K562 (cell line): Measurements from ENCODE around the gene UBE2I. TPM values are rescaled to one million over a fixed set of nuclear protein-coding genes. Genes with fewer than 3 reads are reported as not detected.
A peak's percentile ranks its signal among the peaks of the same experiment; 100 is the strongest.

Experiments used
- ATAC-seq: fragments of 200-7000 bp; cut with Tn5 transposase; 3 replicates; pipeline ENCODE4 v1.9.1; 2020; ENCODE audit warnings: moderate library complexity
- BruUV-seq: library from RNA; stranded (reverse); fragments of 400-500 nt; replicated peaks from 2 replicates; lab custom pipeline; 2021; lab: Mats Ljungman, UMichigan
- CTCF ChIA-PET: fragments of 300-600 bp; formaldehyde crosslinking; extraction: SDS; loops from one replicate; lab custom pipeline; 2021; ENCODE audit warnings: low intra/inter-chr PET ratio; lab: Yijun Ruan, JAX
- POLR2A ChIA-PET: fragments of 300-600, 350-650 bp; sonication (Branson Sonifier 250); formaldehyde crosslinking; extraction: SDS; loops from one replicate; lab custom pipeline; 2021; ENCODE audit warnings: antibody characterized with exemption, inconsistent platforms; lab: Yijun Ruan, JAX
- DNase-seq, 4 experiments: peaks; one replicate each; pipeline versions ENCODE4 v3.0.0 to v3.0.0-alpha.2; 2011 to 2018; ENCODE audit warnings: low spot score in 3 of 4, mixed read lengths in 3 of 4; ENCODE audit errors: extremely low read depth in 1 of 4
- FAIRE-seq: peaks from 2 replicates; lab custom pipeline; 2011; peaks lifted over from hg19 to GRCh38; lab: Jason Lieb, UNC
- H2AFZ ChIP-seq: 2 replicates; pipeline ENCODE4 v1.6.0; 2011; ENCODE audit warnings: low read depth, low read length, control low read depth, inconsistent platforms
- H3K27ac ChIP-seq: fragments of 200-600 bp; 3 replicates; pipeline ENCODE4 v1.8.0; 2011; ENCODE audit warnings: low read depth, mild to moderate bottlenecking, control low read depth, inconsistent platforms, low read length, moderate library complexity, mixed read lengths; ENCODE audit errors: extremely low read depth
- H3K27me3 ChIP-seq, 2 experiments: fragments of 300-600 bp in 1 of 2; 2 replicates in 1 of 2; 3 replicates in 1 of 2; pipeline versions ENCODE4 v1.6.0 to v1.8.0; 2011; ENCODE audit warnings: inconsistent platforms in 2 of 2, low read length in 2 of 2, mild to moderate bottlenecking in 1 of 2, mixed read lengths in 1 of 2, moderate library complexity in 1 of 2; ENCODE audit not compliant: control insufficient read depth in 2 of 2, insufficient read depth in 2 of 2
- H3K36me3 ChIP-seq: fragments of 300-600 bp; 3 replicates; pipeline ENCODE4 v1.8.0; 2011; ENCODE audit warnings: mild to moderate bottlenecking, low read length, inconsistent platforms; ENCODE audit not compliant: control insufficient read depth, insufficient read depth
- H3K4me1 ChIP-seq, 2 experiments: fragments of 200-600 bp in 1 of 2; replicated peaks in 1 of 2; 2 replicates in 1 of 2; 3 replicates in 1 of 2; pipeline versions ENCODE4 v1.5.1 to v1.8.0; 2011; ENCODE audit warnings: inconsistent platforms in 2 of 2, low read length in 2 of 2, mild to moderate bottlenecking in 1 of 2, mixed read lengths in 1 of 2, moderate library complexity in 1 of 2; ENCODE audit not compliant: control insufficient read depth in 2 of 2, insufficient read depth in 2 of 2
- H3K4me2 ChIP-seq: 2 replicates; pipeline ENCODE4 v1.6.1; 2011; ENCODE audit warnings: low read length, control low read depth, inconsistent platforms, mixed read lengths; ENCODE audit not compliant: insufficient read depth
- H3K4me3 ChIP-seq: fragments of 200-600 bp; sonication (generic), shearing (Covaris generic); 2 replicates; pipeline ENCODE4 v1.5.1; 2016; ENCODE audit warnings: control low read depth, inconsistent platforms
- H3K79me2 ChIP-seq: fragments of 200-600 bp; 3 replicates; pipeline ENCODE4 v1.8.0; 2011; ENCODE audit warnings: low read length, inconsistent platforms; ENCODE audit not compliant: control insufficient read depth, insufficient read depth
- H3K9ac ChIP-seq, 2 experiments: 2 replicates each; pipeline versions ENCODE4 v1.6.0 to v1.6.1; 2011; ENCODE audit warnings: low read depth in 2 of 2, low read length in 2 of 2, control low read depth in 1 of 2, inconsistent platforms in 1 of 2, mild to moderate bottlenecking in 1 of 2, mixed read lengths in 1 of 2; ENCODE audit not compliant: insufficient read depth in 1 of 2
- H3K9me1 ChIP-seq: one replicate; pipeline ENCODE4 v1.6.0; 2011; ENCODE audit warnings: inconsistent platforms, mild to moderate bottlenecking, low read length, moderate library complexity; ENCODE audit not compliant: control insufficient read depth, insufficient read depth
- H3K9me3 ChIP-seq: replicated peaks from 2 replicates; pipeline ENCODE4 v1.5.1; 2011; ENCODE audit warnings: low read depth, low read length, inconsistent platforms; ENCODE audit not compliant: control insufficient read depth, insufficient read depth
- H4K20me1 ChIP-seq: replicated peaks from 2 replicates; pipeline ENCODE4 v1.6.1; 2011; ENCODE audit warnings: low read length, inconsistent platforms, mixed read lengths; ENCODE audit not compliant: control insufficient read depth, insufficient read depth
- CSDE1 ChIP-seq, 2 experiments: fragments of 450-650 bp; IDR thresholded peaks; 2 replicates each; pipeline ENCODE4 v1.6.1; 2016; ENCODE audit warnings: mild to moderate bottlenecking in 1 of 2
- KDM1A ChIP-seq, 2 experiments: fragments of 450-650 bp; IDR thresholded peaks; 2 replicates each; pipeline ENCODE4 v1.6.1; 2016; ENCODE audit warnings: mild to moderate bottlenecking in 2 of 2
- KDM4B ChIP-seq, 2 experiments: fragments of 450-650 bp in 1 of 2; sonication (generic) in 1 of 2; IDR thresholded peaks; 2 replicates each; pipeline ENCODE4 v1.6.1; 2016 to 2017; ENCODE audit warnings: borderline replicate concordance in 2 of 2, antibody characterized with exemption in 1 of 2, low read depth in 1 of 2, mild to moderate bottlenecking in 1 of 2
- OTX1 ChIP-seq: fragments of 450-650 bp; formaldehyde crosslinking; IDR thresholded peaks from 2 replicates; pipeline ENCODE4 v1.4.0; 2022; ENCODE audit warnings: mild to moderate bottlenecking
- PHB2 ChIP-seq: fragments of 450-650 bp; IDR thresholded peaks from 2 replicates; pipeline ENCODE4 v1.6.1; 2017; ENCODE audit warnings: low read depth
- PHTF2 ChIP-seq: fragments of 250-450 bp; sonication (Bioruptor Pico); IDR thresholded peaks from 2 replicates; pipeline ENCODE4 v1.5.0; 2021; ENCODE audit warnings: mild to moderate bottlenecking
- TAF1 ChIP-seq: IDR thresholded peaks from 2 replicates; pipeline ENCODE4 v1.6.1; 2011; ENCODE audit warnings: mild to moderate bottlenecking, low read length, moderate library complexity; ENCODE audit not compliant: insufficient read depth, control insufficient read depth, severe bottlenecking; ENCODE audit errors: extremely low read depth
- ZKSCAN8 ChIP-seq: fragments of 200-800 bp; sonication (Bioruptor generic); IDR thresholded peaks from 2 replicates; pipeline ENCODE4 v1.6.1; 2016; ENCODE audit warnings: missing genetic modification characterization, missing compliant biosample characterization
- ZNF384 ChIP-seq: IDR thresholded peaks from 2 replicates; pipeline ENCODE4 v1.6.1; 2012; ENCODE audit warnings: low read depth, low read length, improper control_type of control experiment
- ZNF583 ChIP-seq: fragments of 250-450 bp; sonication (Bioruptor Pico); IDR thresholded peaks from 2 replicates; pipeline ENCODE4 v1.4.0; 2020
- WGBS: fragments of 100-300 bp; shearing (Covaris generic); methylation state at CpG from one replicate; pipeline ENCODE4 v1.1.6; 2016; ENCODE audit warnings: low coverage, mixed read lengths; ENCODE audit not compliant: insufficient coverage; ENCODE audit errors: missing lambda C conversion rate; 5-methylcytosine and 5-hydroxymethylcytosine counted together
- in situ Hi-C: fragments of 300-500 bp; cut with MboI; formaldehyde crosslinking; loops from 4 replicates; pipeline ENCODE4 v1.15.0; 2018; ENCODE audit warnings: inconsistent platforms, mixed read lengths
- intact Hi-C: fragments of 100-400 bp; cut with micrococcal nuclease; formaldehyde crosslinking; loops from 2 replicates; pipeline ENCODE4 v1.14.2; 2022
- polyA plus RNA-seq, 8 experiments: library from polyadenylated mRNA; depleted of rRNA in 4 of 8; stranded (reverse) in 5 of 8; unstranded in 3 of 8; fragments of >200 nt; fragmentation: Nextera tagmentation in 2 of 8; fragmentation: Illumina TruSeq in 1 of 8; extraction: Ambion mirVana in 2 of 8; extraction: Trizol in 1 of 8; gene quantifications; 2 replicates each; pipeline versions ENCODE4 v1.2.1 to v1.2.3, GENCODE V29; 2011 to 2014; ENCODE audit warnings: inconsistent platforms in 1 of 8, missing spikeins in 1 of 8
- total RNA-seq, 7 experiments: library from RNA; depleted of rRNA in 6 of 7; stranded (reverse); fragments of >200 nt in 6 of 7; fragmentation: Illumina TruSeq in 2 of 7; extraction: Trizol in 2 of 7; gene quantifications; 2 replicates each; pipeline versions ENCODE4 v1.2.1 to v1.2.3, GENCODE V29; 2011 to 2021; ENCODE audit warnings: low replicate concordance in 1 of 7
- TF ChIP-seq, protein P1 (sequence below), 3 experiments: fragments of 200-800 bp in 1 of 3; fragments of 250-450 bp in 1 of 3; fragments of 450-650 bp in 1 of 3; sonication (Bioruptor Pico) in 1 of 3; sonication (Bioruptor generic) in 1 of 3; formaldehyde crosslinking in 1 of 3; IDR thresholded peaks; 2 replicates each; pipeline versions ENCODE4 v1.6.1 to v1.8.0; 2016 to 2022; ENCODE audit warnings: mild to moderate bottlenecking in 2 of 3, missing genetic modification characterization in 2 of 3, missing compliant biosample characterization in 1 of 3, moderate library complexity in 1 of 3
- TF ChIP-seq, protein P2 (sequence below): fragments of 450-650 bp; IDR thresholded peaks from 2 replicates; pipeline ENCODE4 v1.6.1; 2017; ENCODE audit warnings: mild to moderate bottlenecking, moderate library complexity
- TF ChIP-seq, protein P3 (sequence below): IDR thresholded peaks from 3 replicates; pipeline ENCODE4 v1.6.1; 2011; ENCODE audit warnings: borderline replicate concordance, mild to moderate bottlenecking, moderate library complexity; ENCODE audit not compliant: insufficient read length; ENCODE audit errors: extremely low read depth

The UBE2I gene
- total and polyA plus RNA-seq, 9 of the 15 experiments (the other 6 are each of a cell fraction or from before 2014, with no cell fraction given) = 36.6 to 254 (median 104) TPM

DNA sequence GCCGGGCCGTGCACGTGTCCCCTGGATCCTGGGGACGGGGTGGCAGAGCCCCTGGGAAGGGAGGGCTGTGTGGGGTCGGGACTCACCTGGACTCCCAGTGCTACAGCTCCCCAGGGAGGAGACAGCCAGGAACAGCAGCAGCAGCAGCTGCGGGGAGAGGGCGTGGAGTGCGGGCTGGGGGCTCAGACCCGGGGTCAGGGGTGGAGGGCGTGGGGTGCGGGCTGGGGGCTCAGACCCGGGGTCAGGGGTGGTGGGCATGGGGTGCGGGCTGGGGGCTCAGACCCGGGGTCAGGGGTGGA is 32.9 kb upstream of the UBE2I start (continued):
- TF ChIP-seq ZKSCAN8 (CRISPR knock-in tag) = no peak
- TF ChIP-seq KDM1A (IDR thresholded peaks at IDR 0.05) = no peak

DNA sequence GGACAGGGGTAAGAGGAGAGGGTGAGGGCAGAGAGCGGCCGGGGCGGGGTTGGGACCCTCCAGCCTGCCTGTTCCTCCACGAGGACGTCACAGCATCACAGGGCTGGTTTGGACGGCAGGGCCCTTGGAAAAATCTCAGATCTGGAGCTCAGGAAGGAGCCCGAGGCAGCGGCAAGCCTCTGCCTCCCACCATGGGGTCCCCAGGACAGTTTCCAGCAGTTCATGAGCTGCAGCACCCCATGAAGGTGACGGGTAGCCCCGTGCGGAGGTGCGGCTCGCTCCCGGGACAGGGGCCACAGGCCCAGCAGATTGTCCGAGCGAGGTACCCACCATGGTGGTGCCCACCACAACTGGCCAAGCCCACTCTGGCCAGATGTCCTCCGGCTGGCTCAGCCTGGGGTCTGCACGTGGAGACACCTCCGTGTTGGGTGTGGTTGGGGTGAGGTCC is 32.3 kb upstream of the UBE2I start:
- intact Hi-C loops = no loop called here
- Histone ChIP-seq H3K27me3 (peaks cover 23 to 54% of the 10 kb centered on the region in 2 experiments; a peak in 4 of 5 replicates), H3K27ac (no peak overlapping the region), H3K4me3 (no peak overlapping the region), H3K79me2 (no peaks in the 10 kb centered on the region), H3K36me3 (no peaks in the 10 kb centered on the region), H4K20me1 (no peaks in the 10 kb centered on the region), H3K9me3 (no peaks in the 10 kb centered on the region), H3K9me1 (no peaks in the 10 kb centered on the region), H2AFZ (no peak overlapping the region), H3K4me1 (peaks cover 0 to 53% of the 10 kb centered on the region in 2 experiments; a peak in 2 of 5 replicates), H3K9ac (peak overlapping the region in 1 of 2 experiments; percentile 52; a peak in 1 of 4 replicates), H3K4me2 (no peak overlapping the region)
- in situ Hi-C loops = no loop called here
- 7% methylated on average over 19 of the region's 19 CpGs for WGBS
- ATAC-seq (no peak), DNase-seq (no peak), FAIRE-seq (no peak)
- no TSS peak for BruUV-seq
- ChIA-PET POLR2A (interaction anchor here (0.6 to 1.4 kb wide), 4 partner anchors 8 to 85 kb away, joined by 3 to 7 read pairs (median 4); no protein-coding TSS in a partner anchor), CTCF (no interaction called here)
- no peak for TF ChIP-seq OTX1 (CRISPR knock-in tag)
- TF ChIP-seq ZNF384 = no peak
- no peak for TF ChIP-seq ZNF583 (CRISPR knock-in tag)
- TF ChIP-seq, protein P1, sequence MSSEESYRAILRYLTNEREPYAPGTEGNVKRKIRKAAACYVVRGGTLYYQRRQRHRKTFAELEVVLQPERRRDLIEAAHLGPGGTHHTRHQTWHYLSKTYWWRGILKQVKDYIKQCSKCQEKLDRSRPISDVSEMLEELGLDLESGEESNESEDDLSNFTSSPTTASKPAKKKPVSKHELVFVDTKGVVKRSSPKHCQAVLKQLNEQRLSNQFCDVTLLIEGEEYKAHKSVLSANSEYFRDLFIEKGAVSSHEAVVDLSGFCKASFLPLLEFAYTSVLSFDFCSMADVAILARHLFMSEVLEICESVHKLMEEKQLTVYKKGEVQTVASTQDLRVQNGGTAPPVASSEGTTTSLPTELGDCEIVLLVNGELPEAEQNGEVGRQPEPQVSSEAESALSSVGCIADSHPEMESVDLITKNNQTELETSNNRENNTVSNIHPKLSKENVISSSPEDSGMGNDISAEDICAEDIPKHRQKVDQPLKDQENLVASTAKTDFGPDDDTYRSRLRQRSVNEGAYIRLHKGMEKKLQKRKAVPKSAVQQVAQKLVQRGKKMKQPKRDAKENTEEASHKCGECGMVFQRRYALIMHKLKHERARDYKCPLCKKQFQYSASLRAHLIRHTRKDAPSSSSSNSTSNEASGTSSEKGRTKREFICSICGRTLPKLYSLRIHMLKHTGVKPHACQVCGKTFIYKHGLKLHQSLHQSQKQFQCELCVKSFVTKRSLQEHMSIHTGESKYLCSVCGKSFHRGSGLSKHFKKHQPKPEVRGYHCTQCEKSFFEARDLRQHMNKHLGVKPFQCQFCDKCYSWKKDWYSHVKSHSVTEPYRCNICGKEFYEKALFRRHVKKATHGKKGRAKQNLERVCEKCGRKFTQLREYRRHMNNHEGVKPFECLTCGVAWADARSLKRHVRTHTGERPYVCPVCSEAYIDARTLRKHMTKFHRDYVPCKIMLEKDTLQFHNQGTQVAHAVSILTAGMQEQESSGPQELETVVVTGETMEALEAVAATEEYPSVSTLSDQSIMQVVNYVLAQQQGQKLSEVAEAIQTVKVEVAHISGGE (CRISPR knock-in tag; IDR thresholded peaks at IDR 0.05) = no peak
- TF ChIP-seq TAF1 = no peak
- no peak for TF ChIP-seq CSDE1 (IDR thresholded peaks at IDR 0.05)
- no peak for TF ChIP-seq PHB2
- TF ChIP-seq KDM4B (IDR thresholded peaks at IDR 0.05; ENCODE audit: borderline replicate concordance in 2 of 2, low read depth in 1 of 2) = no peak
- TF ChIP-seq, protein P2, sequence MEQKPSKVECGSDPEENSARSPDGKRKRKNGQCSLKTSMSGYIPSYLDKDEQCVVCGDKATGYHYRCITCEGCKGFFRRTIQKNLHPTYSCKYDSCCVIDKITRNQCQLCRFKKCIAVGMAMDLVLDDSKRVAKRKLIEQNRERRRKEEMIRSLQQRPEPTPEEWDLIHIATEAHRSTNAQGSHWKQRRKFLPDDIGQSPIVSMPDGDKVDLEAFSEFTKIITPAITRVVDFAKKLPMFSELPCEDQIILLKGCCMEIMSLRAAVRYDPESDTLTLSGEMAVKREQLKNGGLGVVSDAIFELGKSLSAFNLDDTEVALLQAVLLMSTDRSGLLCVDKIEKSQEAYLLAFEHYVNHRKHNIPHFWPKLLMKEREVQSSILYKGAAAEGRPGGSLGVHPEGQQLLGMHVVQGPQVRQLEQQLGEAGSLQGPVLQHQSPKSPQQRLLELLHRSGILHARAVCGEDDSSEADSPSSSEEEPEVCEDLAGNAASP = no peak
- TF ChIP-seq PHTF2 = no peak
- TF ChIP-seq, protein P3, sequence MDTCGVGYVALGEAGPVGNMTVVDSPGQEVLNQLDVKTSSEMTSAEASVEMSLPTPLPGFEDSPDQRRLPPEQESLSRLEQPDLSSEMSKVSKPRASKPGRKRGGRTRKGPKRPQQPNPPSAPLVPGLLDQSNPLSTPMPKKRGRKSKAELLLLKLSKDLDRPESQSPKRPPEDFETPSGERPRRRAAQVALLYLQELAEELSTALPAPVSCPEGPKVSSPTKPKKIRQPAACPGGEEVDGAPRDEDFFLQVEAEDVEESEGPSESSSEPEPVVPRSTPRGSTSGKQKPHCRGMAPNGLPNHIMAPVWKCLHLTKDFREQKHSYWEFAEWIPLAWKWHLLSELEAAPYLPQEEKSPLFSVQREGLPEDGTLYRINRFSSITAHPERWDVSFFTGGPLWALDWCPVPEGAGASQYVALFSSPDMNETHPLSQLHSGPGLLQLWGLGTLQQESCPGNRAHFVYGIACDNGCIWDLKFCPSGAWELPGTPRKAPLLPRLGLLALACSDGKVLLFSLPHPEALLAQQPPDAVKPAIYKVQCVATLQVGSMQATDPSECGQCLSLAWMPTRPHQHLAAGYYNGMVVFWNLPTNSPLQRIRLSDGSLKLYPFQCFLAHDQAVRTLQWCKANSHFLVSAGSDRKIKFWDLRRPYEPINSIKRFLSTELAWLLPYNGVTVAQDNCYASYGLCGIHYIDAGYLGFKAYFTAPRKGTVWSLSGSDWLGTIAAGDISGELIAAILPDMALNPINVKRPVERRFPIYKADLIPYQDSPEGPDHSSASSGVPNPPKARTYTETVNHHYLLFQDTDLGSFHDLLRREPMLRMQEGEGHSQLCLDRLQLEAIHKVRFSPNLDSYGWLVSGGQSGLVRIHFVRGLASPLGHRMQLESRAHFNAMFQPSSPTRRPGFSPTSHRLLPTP = no peak
